ENCODE measurements around the gene TMEM151B.

GRCh38 chr6:44306710-44307109, 36.5 kb downstream of the TMEM151B start:
- TF ChIP-seq, protein P1, sequence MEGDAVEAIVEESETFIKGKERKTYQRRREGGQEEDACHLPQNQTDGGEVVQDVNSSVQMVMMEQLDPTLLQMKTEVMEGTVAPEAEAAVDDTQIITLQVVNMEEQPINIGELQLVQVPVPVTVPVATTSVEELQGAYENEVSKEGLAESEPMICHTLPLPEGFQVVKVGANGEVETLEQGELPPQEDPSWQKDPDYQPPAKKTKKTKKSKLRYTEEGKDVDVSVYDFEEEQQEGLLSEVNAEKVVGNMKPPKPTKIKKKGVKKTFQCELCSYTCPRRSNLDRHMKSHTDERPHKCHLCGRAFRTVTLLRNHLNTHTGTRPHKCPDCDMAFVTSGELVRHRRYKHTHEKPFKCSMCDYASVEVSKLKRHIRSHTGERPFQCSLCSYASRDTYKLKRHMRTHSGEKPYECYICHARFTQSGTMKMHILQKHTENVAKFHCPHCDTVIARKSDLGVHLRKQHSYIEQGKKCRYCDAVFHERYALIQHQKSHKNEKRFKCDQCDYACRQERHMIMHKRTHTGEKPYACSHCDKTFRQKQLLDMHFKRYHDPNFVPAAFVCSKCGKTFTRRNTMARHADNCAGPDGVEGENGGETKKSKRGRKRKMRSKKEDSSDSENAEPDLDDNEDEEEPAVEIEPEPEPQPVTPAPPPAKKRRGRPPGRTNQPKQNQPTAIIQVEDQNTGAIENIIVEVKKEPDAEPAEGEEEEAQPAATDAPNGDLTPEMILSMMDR (IDR thresholded peaks at IDR 0.05; ENCODE audit: low read depth, low read length), result no peak
- TF ChIP-seq EZH2phosphoT487 (IDR thresholded peaks at IDR 0.05; ENCODE audit: low read depth), result no peak

All from OCI-LY3 (cell line).